GM23338 (cell line): ENCODE data around the gene DYNC2H1. TPM values are rescaled to one million over a fixed set of nuclear protein-coding genes. Genes with fewer than 3 reads are reported as not detected.

Source experiments
- ATAC-seq: fragments of 200-7000 bp; cut with Tn5 transposase; 3 replicates; pipeline ENCODE4 v1.9.1; 2020
- DNase-seq: peaks from one replicate; pipeline ENCODE4 v3.0.0-alpha.2; 2015; ENCODE audit warnings: low spot score
- H2AFZ ChIP-seq: fragments of 200-600 bp; sonication (generic); 2 replicates; pipeline ENCODE4 v1.8.0; 2016; ENCODE audit warnings: antibody characterized with exemption, mild to moderate bottlenecking, moderate library complexity
- H3F3A ChIP-seq: fragments of 200-600 bp; sonication (generic); replicated peaks from 2 replicates; pipeline ENCODE4 v1.8.0; 2017; ENCODE audit warnings: antibody characterized with exemption, mixed run types, low read depth
- H3K27ac ChIP-seq: fragments of 200-600 bp; sonication (generic); 2 replicates; pipeline ENCODE4 v1.6.1; 2016; ENCODE audit warnings: low read depth
- H3K27me3 ChIP-seq: fragments of 200-600 bp; sonication (generic); 2 replicates; pipeline ENCODE4 v1.8.0; 2016; ENCODE audit warnings: mild to moderate bottlenecking, mixed run types, moderate library complexity; ENCODE audit not compliant: insufficient read depth
- H3K36me3 ChIP-seq: fragments of 200-600 bp; sonication (generic); 2 replicates; pipeline ENCODE4 v1.8.0; 2016; ENCODE audit warnings: mild to moderate bottlenecking; ENCODE audit not compliant: insufficient read depth
- H3K4me1 ChIP-seq: fragments of 200-600 bp; sonication (generic); 2 replicates; pipeline ENCODE4 v1.8.0; 2016; ENCODE audit warnings: mild to moderate bottlenecking, moderate library complexity; ENCODE audit not compliant: insufficient read depth
- H3K4me2 ChIP-seq: fragments of 200-600 bp; sonication (generic); 2 replicates; pipeline ENCODE4 v1.7.1; 2017; ENCODE audit warnings: mixed run types
- H3K4me3 ChIP-seq: fragments of 200-600 bp; sonication (generic); 2 replicates; pipeline ENCODE4 v1.6.1; 2016; ENCODE audit warnings: mixed run types
- H3K79me2 ChIP-seq: fragments of 200-600 bp; sonication (generic); replicated peaks from 2 replicates; pipeline ENCODE4 v1.8.0; 2017; ENCODE audit warnings: mild to moderate bottlenecking; ENCODE audit not compliant: insufficient read depth
- H3K9me2 ChIP-seq: fragments of 200-600 bp; sonication (generic); 2 replicates; pipeline ENCODE4 v1.8.0; 2017; ENCODE audit not compliant: insufficient read depth
- H4K20me1 ChIP-seq: fragments of 200-600 bp; sonication (generic); replicated peaks from 2 replicates; pipeline ENCODE4 v1.8.0; 2017; ENCODE audit warnings: mild to moderate bottlenecking; ENCODE audit not compliant: insufficient read depth
- H3K27ac Mint-ChIP-seq: 2 replicates; pipeline ENCODE4 v1.8.0; 2020; ENCODE audit warnings: inconsistent platforms, mild to moderate bottlenecking, moderate library complexity, mixed read lengths
- H3K27me3 Mint-ChIP-seq: 3 replicates; pipeline ENCODE4 v1.8.0; 2022; ENCODE audit warnings: low read depth, mild to moderate bottlenecking, moderate library complexity, mixed read lengths, inconsistent platforms; ENCODE audit not compliant: insufficient read depth, poor library complexity
- H3K36me3 Mint-ChIP-seq: 3 replicates; pipeline ENCODE4 v1.8.0; 2021; ENCODE audit warnings: low read depth, mild to moderate bottlenecking, inconsistent platforms, moderate library complexity, mixed read lengths
- H3K4me1 Mint-ChIP-seq: 3 replicates; pipeline ENCODE4 v1.8.0; 2020; ENCODE audit warnings: mild to moderate bottlenecking, inconsistent platforms, mixed read lengths
- H3K4me3 Mint-ChIP-seq: 3 replicates; pipeline ENCODE4 v1.8.0; 2021; ENCODE audit warnings: moderate library complexity, mild to moderate bottlenecking, inconsistent platforms, mixed read lengths
- H3K9me3 Mint-ChIP-seq: 3 replicates; pipeline ENCODE4 v1.8.0; 2020; ENCODE audit warnings: moderate library complexity, mild to moderate bottlenecking, inconsistent platforms, mixed read lengths
- CREB1 ChIP-seq: fragments of 250-450 bp; sonication (Bioruptor Pico); IDR thresholded peaks from 2 replicates; pipeline ENCODE4 v1.5.0; 2020; ENCODE audit warnings: low read depth, mild to moderate bottlenecking, moderate library complexity
- EZH2 ChIP-seq: fragments of 200-600 bp; sonication (generic); IDR thresholded peaks from one replicate; pipeline ENCODE4 v1.8.0; 2017; ENCODE audit warnings: antibody characterized with exemption, mild to moderate bottlenecking, low read depth; ENCODE audit not compliant: unreplicated experiment
- EZH2phosphoT487 ChIP-seq: fragments of 200-600 bp; sonication (generic); IDR thresholded peaks from one replicate; pipeline ENCODE4 v1.8.1; 2018; ENCODE audit warnings: antibody characterized with exemption; ENCODE audit not compliant: unreplicated experiment
- JUNB ChIP-seq: IDR thresholded peaks from one replicate; pipeline ENCODE4 v1.6.1; 2016; ENCODE audit warnings: antibody characterized with exemption; ENCODE audit not compliant: unreplicated experiment
- NANOG ChIP-seq: IDR thresholded peaks from 2 replicates; pipeline ENCODE4 v1.6.1; 2016; ENCODE audit warnings: antibody characterized with exemption, borderline replicate concordance
- POLR2AphosphoS5 ChIP-seq: IDR thresholded peaks from 2 replicates; pipeline ENCODE4 v1.6.1; 2016; ENCODE audit warnings: antibody characterized with exemption, low read depth
- STAT1 ChIP-seq: IDR thresholded peaks from one replicate; pipeline ENCODE4 v1.6.1; 2016; ENCODE audit warnings: antibody characterized with exemption; ENCODE audit not compliant: unreplicated experiment
- ZNF114 ChIP-seq: fragments of 250-450 bp; sonication (Bioruptor Pico); IDR thresholded peaks from 2 replicates; pipeline ENCODE4 v1.5.0; 2020; ENCODE audit warnings: mild to moderate bottlenecking, moderate library complexity
- ZNF331 ChIP-seq: fragments of 250-450 bp; sonication (Bioruptor Pico); IDR thresholded peaks from 2 replicates; pipeline ENCODE4 v1.5.0; 2020; ENCODE audit warnings: low read depth, mild to moderate bottlenecking, moderate library complexity
- polyA plus RNA-seq: library from polyadenylated mRNA; unstranded; fragments of >200 nt; fragmentation: Nextera tagmentation; extraction: Ambion mirVana; gene quantifications from 2 replicates; pipeline ENCODE4 v1.2.1, GENCODE V29; 2016
- total RNA-seq: library from RNA; depleted of rRNA; stranded (reverse); fragments of >200 nt; shearing (Covaris generic); gene quantifications from 2 replicates; pipeline ENCODE4 v1.2.3, GENCODE V29; 2014
- TF ChIP-seq, protein P1 (sequence below): IDR thresholded peaks from 2 replicates; pipeline ENCODE4 v1.6.1; 2016; ENCODE audit warnings: antibody characterized with exemption
- TF ChIP-seq, protein P2 (sequence below): fragments of 250-450 bp; sonication (Bioruptor Pico); IDR thresholded peaks from 2 replicates; pipeline ENCODE4 v1.5.0; 2020; ENCODE audit warnings: mild to moderate bottlenecking, moderate library complexity
- TF ChIP-seq, protein P3 (sequence below), 2 experiments: fragments of 200-600 bp in 1 of 2; sonication (generic) in 1 of 2; conservative IDR thresholded peaks; 2 replicates each; pipeline versions ENCODE4 v1.5.1 to v1.6.1; 2016 to 2017; ENCODE audit warnings: antibody characterized with exemption in 2 of 2, low read depth in 2 of 2, mild to moderate bottlenecking in 2 of 2, moderate library complexity in 1 of 2
- TF ChIP-seq, protein P4 (sequence below): IDR thresholded peaks from one replicate; pipeline ENCODE4 v1.6.1; 2018; ENCODE audit warnings: antibody characterized with exemption; ENCODE audit not compliant: unreplicated experiment

DYNC2H1 gene
- total and polyA plus RNA-seq, 2 experiments from 2014 or later: 19.3 to 22.5 TPM

DNA sequence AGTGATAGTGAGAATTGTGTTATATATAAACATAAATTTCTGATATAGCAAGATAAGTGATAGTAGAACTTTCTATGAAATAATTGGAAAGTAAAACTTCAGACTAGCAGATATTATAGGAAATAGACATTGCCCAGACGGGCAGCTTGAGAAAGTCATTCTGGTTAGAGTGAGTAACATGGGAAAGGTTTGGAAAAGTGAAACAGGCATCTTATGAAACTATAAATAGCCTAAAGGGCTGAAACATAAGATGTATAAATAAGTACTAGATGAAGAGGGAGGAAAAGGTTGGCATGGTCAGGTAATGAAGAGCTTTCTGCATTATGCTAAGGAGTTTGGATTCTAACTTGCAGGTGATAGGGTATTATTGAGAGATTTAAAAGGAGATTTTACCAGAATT, 101.3 kb downstream of the DYNC2H1 start (continued):
- no peak for TF ChIP-seq EZH2

DNA sequence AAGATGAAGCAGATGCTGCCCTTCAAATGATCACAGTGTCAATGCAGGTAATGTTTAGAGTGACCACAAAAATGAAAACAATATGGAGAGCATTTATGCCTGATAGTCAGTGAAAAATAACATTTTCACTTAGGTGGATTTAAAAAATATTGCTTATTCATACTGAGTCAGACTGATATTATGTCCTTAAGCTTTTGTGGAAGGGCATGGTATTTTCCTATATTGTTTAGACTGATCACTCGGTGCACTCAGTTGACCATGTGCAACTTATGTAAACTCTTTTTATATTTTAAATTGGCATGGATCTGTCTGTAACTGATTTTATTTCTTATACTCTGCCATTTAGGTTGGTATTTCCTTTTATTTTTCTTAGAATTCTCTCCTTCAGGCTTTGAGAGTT, 106.6 kb downstream of the DYNC2H1 start:
- H3K9me3 Mint-ChIP-seq: no peaks in the 10 kb centered on the region
- H3K27me3 Mint-ChIP-seq: no peaks in the 10 kb centered on the region
- H3K36me3 ChIP-seq: no peaks in the 10 kb centered on the region
- no peak overlapping the region for H3K4me3 Mint-ChIP-seq
- H3K27me3 ChIP-seq: no peaks in the 10 kb centered on the region
- no peaks in the 10 kb centered on the region for H3K79me2 ChIP-seq
- H3K4me2 ChIP-seq: no peak overlapping the region
- H3K4me1 ChIP-seq: no peaks in the 10 kb centered on the region
- no peaks in the 10 kb centered on the region for H3F3A ChIP-seq
- TF ChIP-seq, protein P1, sequence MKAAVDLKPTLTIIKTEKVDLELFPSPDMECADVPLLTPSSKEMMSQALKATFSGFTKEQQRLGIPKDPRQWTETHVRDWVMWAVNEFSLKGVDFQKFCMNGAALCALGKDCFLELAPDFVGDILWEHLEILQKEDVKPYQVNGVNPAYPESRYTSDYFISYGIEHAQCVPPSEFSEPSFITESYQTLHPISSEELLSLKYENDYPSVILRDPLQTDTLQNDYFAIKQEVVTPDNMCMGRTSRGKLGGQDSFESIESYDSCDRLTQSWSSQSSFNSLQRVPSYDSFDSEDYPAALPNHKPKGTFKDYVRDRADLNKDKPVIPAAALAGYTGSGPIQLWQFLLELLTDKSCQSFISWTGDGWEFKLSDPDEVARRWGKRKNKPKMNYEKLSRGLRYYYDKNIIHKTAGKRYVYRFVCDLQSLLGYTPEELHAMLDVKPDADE: no peak
- TF ChIP-seq STAT1: no peak
- TF ChIP-seq, protein P2, sequence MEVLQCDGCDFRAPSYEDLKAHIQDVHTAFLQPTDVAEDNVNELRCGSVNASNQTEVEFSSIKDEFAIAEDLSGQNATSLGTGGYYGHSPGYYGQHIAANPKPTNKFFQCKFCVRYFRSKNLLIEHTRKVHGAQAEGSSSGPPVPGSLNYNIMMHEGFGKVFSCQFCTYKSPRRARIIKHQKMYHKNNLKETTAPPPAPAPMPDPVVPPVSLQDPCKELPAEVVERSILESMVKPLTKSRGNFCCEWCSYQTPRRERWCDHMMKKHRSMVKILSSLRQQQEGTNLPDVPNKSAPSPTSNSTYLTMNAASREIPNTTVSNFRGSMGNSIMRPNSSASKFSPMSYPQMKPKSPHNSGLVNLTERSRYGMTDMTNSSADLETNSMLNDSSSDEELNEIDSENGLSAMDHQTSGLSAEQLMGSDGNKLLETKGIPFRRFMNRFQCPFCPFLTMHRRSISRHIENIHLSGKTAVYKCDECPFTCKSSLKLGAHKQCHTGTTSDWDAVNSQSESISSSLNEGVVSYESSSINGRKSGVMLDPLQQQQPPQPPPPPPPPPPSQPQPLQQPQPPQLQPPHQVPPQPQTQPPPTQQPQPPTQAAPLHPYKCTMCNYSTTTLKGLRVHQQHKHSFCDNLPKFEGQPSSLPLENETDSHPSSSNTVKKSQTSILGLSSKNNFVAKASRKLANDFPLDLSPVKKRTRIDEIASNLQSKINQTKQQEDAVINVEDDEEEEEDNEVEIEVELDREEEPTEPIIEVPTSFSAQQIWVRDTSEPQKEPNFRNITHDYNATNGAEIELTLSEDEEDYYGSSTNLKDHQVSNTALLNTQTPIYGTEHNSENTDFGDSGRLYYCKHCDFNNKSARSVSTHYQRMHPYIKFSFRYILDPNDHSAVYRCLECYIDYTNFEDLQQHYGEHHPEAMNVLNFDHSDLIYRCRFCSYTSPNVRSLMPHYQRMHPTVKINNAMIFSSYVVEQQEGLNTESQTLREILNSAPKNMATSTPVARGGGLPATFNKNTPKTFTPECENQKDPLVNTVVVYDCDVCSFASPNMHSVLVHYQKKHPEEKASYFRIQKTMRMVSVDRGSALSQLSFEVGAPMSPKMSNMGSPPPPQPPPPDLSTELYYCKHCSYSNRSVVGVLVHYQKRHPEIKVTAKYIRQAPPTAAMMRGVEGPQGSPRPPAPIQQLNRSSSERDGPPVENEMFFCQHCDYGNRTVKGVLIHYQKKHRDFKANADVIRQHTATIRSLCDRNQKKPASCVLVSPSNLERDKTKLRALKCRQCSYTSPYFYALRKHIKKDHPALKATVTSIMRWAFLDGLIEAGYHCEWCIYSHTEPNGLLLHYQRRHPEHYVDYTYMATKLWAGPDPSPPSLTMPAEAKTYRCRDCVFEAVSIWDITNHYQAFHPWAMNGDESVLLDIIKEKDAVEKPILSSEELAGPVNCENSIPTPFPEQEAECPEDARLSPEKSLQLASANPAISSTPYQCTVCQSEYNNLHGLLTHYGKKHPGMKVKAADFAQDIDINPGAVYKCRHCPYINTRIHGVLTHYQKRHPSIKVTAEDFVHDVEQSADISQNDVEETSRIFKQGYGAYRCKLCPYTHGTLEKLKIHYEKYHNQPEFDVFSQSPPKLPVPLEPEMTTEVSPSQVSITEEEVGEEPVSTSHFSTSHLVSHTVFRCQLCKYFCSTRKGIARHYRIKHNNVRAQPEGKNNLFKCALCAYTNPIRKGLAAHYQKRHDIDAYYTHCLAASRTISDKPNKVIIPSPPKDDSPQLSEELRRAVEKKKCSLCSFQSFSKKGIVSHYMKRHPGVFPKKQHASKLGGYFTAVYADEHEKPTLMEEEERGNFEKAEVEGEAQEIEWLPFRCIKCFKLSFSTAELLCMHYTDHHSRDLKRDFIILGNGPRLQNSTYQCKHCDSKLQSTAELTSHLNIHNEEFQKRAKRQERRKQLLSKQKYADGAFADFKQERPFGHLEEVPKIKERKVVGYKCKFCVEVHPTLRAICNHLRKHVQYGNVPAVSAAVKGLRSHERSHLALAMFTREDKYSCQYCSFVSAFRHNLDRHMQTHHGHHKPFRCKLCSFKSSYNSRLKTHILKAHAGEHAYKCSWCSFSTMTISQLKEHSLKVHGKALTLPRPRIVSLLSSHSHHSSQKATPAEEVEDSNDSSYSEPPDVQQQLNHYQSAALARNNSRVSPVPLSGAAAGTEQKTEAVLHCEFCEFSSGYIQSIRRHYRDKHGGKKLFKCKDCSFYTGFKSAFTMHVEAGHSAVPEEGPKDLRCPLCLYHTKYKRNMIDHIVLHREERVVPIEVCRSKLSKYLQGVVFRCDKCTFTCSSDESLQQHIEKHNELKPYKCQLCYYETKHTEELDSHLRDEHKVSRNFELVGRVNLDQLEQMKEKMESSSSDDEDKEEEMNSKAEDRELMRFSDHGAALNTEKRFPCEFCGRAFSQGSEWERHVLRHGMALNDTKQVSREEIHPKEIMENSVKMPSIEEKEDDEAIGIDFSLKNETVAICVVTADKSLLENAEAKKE: no peak
- TF ChIP-seq ZNF114 (CRISPR knock-in tag): no peak
- TF ChIP-seq NANOG: no peak
- TF ChIP-seq ZNF331 (CRISPR knock-in tag): no peak
- TF ChIP-seq, protein P3, sequence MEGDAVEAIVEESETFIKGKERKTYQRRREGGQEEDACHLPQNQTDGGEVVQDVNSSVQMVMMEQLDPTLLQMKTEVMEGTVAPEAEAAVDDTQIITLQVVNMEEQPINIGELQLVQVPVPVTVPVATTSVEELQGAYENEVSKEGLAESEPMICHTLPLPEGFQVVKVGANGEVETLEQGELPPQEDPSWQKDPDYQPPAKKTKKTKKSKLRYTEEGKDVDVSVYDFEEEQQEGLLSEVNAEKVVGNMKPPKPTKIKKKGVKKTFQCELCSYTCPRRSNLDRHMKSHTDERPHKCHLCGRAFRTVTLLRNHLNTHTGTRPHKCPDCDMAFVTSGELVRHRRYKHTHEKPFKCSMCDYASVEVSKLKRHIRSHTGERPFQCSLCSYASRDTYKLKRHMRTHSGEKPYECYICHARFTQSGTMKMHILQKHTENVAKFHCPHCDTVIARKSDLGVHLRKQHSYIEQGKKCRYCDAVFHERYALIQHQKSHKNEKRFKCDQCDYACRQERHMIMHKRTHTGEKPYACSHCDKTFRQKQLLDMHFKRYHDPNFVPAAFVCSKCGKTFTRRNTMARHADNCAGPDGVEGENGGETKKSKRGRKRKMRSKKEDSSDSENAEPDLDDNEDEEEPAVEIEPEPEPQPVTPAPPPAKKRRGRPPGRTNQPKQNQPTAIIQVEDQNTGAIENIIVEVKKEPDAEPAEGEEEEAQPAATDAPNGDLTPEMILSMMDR (conservative IDR thresholded peaks at IDR 0.05; ENCODE audit: low read depth in 2 of 2): no peak
- no peak for TF ChIP-seq POLR2AphosphoS5
- TF ChIP-seq JUNB: no peak
- no peak for TF ChIP-seq EZH2phosphoT487
- no peak for TF ChIP-seq CREB1
- TF ChIP-seq EZH2: no peak
- TF ChIP-seq, protein P4, sequence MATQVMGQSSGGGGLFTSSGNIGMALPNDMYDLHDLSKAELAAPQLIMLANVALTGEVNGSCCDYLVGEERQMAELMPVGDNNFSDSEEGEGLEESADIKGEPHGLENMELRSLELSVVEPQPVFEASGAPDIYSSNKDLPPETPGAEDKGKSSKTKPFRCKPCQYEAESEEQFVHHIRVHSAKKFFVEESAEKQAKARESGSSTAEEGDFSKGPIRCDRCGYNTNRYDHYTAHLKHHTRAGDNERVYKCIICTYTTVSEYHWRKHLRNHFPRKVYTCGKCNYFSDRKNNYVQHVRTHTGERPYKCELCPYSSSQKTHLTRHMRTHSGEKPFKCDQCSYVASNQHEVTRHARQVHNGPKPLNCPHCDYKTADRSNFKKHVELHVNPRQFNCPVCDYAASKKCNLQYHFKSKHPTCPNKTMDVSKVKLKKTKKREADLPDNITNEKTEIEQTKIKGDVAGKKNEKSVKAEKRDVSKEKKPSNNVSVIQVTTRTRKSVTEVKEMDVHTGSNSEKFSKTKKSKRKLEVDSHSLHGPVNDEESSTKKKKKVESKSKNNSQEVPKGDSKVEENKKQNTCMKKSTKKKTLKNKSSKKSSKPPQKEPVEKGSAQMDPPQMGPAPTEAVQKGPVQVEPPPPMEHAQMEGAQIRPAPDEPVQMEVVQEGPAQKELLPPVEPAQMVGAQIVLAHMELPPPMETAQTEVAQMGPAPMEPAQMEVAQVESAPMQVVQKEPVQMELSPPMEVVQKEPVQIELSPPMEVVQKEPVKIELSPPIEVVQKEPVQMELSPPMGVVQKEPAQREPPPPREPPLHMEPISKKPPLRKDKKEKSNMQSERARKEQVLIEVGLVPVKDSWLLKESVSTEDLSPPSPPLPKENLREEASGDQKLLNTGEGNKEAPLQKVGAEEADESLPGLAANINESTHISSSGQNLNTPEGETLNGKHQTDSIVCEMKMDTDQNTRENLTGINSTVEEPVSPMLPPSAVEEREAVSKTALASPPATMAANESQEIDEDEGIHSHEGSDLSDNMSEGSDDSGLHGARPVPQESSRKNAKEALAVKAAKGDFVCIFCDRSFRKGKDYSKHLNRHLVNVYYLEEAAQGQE: no peak
- DNase-seq: no peak
- no peaks in the 10 kb centered on the region for H3K36me3 Mint-ChIP-seq
- no peak overlapping the region for H3K27ac ChIP-seq
- H3K27ac Mint-ChIP-seq: no peak overlapping the region
- no peaks in the 10 kb centered on the region for H3K4me1 Mint-ChIP-seq
- no peak overlapping the region for H3K4me3 ChIP-seq
- no peak overlapping the region for H2AFZ ChIP-seq
- H4K20me1 ChIP-seq: no peaks in the 10 kb centered on the region
- H3K9me2 ChIP-seq: no peaks in the 10 kb centered on the region
- ATAC-seq: no peak
